Measurements from ENCODE around the gene GLYATL1B. TPM values are rescaled to one million over a fixed set of nuclear protein-coding genes. Genes with fewer than 3 reads are reported as not detected.
"Not testable (repeated sequence)": the region's sequence is repeated elsewhere in the genome, so short reads cannot be mapped to it uniquely, and the experiment has no call there.

The GLYATL1B gene
- total RNA-seq, 2 donors from 2014 or later: not detected

DNA sequence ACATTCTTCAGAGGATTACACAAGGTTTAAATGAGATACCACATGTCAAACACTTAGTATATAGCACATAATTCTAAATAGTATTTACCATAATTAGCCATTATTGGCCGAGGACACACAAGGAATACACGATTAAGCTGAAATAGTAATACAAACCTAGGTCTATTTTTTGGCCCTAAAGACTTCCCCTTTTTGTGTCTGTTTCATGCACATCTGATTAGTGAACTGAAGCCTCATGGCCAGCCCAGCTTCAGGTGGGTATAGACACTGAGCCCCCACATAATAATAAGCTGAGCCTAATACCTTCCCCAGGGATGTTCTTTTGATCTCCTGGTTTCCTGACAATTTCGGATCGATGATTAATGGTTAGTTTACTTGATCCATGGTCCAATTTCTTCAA is 2.1 kb downstream of the GLYATL1B start:
- DNase-seq (no peak), ATAC-seq (no peak)
- intact Hi-C loops (cut with DNase I): no loop called here

DNA sequence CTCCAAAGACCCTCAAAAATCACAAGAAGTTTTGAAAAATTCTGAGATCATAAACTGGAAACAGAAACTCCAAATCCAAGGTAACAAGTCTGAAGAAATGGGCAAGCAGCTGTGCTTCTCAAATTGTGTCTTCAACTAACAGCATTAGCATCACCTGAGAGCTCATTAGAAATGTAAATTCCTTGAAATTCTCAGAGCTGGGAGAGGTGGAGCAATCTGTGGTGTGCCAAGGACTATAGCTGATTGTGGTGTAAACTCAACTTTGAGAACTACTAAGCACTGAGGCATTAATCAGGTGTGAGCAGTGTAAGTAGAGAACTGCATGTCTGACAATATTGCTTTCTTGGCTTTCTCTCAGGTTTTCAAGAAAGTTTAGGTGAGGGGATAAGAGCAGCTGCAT is 7.5 kb downstream of the GLYATL1B start:
- DNase-seq; ATAC-seq; intact Hi-C loops (cut with DNase I): not testable (repeated sequence)

DNA sequence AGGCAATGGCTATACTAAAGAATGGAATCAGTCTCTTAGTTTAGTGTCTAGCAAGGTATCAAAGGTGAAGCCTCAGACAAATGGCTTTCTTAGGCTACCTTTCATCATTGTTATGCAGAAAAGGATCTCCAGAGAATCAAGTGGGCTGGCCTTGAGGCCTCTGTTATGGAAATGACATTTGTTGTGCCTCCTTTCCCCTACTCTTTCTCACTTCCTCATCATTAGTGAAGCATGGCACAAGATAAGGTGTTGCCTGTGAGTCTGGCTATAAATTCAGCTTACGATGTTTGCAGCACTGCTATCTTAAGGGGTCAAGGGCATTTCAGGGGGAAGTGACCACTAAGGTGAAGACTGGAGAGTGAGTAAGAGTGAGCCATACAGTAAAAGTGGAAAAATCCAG is 9.1 kb downstream of the GLYATL1B start:
- ATAC-seq, DNase-seq: not testable (repeated sequence)
- intact Hi-C loops (cut with DNase I): loop anchor here in 1 of 2 donors (5.0 kb wide), 1 partner anchor 42 kb away; no protein-coding TSS in a partner anchor

DNA sequence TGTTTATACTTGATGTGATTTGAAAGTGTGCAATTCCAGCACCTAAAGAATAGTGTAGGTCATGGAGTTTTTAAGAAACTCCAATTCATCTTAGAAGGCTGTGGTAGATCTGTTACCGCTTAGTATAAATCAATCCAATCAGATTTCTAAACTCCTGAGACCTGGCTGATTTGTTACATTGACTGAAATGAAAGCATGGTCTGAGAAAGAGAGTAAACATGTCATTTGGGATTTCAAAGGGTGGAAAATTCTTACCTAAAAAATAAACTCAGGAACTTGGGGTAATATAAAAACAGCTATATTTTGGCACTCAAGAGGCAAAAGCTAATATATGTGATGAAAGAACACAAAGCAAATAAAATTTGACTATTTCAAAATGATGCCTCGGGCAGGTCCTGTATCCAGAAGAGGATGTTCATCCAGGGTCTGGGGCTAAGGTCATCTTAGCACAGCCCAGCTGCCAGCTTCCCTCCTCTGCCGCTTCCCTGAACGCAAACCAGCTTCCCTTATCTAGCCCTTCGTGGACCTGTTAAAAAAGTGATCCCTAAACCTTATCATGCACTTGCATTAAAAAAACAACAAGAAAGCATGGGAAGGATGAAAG is 10.0 kb downstream of the GLYATL1B start:
- DNase-seq, ATAC-seq: not testable (repeated sequence)
- intact Hi-C loops (cut with DNase I): loop anchor here in 1 of 2 donors (2.0 to 5.0 kb wide), 2 partner anchors 41 to 63 kb away; no protein-coding TSS in a partner anchor

DNA sequence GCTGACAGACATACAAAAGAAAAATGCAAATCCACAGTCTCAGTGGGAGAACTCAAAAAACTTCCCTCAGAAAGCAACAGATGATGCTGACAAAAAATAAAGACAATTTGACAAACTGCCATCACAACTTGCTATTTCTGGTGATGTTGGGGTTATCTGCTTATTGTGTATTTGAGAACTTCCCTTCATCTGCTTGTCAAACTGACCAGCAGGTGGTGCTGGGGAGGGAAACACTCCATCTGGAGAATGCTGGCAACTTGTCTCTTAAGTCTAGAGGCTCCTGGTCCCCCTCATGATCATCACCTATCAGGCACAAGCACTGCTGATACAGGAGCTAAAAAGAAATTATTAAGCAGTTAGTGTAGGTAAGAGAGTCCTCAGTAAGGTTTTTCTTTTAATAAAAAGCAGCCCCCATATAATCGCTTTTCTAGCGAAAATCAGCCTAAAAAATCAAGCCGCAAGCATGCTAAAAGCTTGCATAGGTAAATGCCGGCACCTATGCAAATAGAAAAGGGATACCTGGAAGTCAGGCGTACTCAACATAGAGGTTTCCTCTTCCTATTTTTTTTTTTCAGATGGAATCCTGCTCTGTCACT is 11.1 kb downstream of the GLYATL1B start:
- ATAC-seq (no peak), DNase-seq (peak; percentile 70)
- intact Hi-C loops (cut with DNase I): loop anchor here in 1 of 2 donors (2.0 to 5.0 kb wide), 2 partner anchors 40 to 62 kb away; no protein-coding TSS in a partner anchor

DNA sequence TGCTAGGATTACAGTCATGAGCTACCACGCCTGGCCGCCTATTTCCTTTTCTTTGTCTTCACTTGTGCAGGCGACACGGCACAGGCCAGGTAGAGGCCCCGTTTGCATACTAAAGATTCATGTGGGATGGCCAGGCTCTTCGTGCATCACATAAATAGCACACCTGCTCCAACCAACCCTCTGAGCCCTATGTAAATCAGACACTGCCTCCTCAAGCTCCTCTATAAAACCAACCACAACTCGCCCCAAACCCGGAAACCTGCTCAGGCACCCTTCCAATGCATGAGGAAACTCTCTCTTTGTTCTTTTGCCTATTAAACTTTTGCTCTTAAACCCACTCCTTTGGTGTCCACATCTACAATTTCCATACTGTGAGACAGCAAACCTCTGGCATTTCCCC is 11.8 kb downstream of the GLYATL1B start:
- intact Hi-C loops (cut with DNase I): loop anchor here in 1 of 2 donors (2.0 to 5.0 kb wide), 2 partner anchors 39 to 61 kb away; no protein-coding TSS in a partner anchor
- not testable (repeated sequence) for DNase-seq, ATAC-seq

DNA sequence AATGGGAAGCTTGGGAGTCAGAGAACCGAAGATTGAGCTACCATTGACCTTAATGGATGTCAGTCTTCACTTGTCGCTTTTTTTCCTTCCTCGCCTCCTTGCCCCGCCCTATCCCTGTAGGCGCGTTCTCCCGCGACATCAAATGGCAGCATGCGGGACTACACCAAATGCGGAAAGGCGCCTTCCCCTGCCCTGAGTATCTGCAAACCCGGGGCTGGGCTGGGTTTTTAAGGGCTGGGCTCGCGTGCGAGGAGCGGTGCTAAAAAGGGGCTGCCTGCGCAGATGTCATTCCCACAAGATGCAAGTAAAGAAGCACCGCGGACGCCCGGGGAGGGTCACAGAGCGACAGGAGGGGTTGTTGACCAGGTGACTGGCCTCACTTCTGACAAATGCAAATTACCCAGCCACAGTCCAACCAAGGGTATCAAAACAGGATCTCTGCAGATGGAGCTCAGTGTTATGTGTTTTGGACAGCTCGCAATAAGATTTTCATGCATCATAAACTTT is 16.2 kb downstream of the GLYATL1B start:
- intact Hi-C loops (cut with DNase I): no loop called here
- peak in 1 of 2 donors; percentile 12 for ATAC-seq

DNA sequence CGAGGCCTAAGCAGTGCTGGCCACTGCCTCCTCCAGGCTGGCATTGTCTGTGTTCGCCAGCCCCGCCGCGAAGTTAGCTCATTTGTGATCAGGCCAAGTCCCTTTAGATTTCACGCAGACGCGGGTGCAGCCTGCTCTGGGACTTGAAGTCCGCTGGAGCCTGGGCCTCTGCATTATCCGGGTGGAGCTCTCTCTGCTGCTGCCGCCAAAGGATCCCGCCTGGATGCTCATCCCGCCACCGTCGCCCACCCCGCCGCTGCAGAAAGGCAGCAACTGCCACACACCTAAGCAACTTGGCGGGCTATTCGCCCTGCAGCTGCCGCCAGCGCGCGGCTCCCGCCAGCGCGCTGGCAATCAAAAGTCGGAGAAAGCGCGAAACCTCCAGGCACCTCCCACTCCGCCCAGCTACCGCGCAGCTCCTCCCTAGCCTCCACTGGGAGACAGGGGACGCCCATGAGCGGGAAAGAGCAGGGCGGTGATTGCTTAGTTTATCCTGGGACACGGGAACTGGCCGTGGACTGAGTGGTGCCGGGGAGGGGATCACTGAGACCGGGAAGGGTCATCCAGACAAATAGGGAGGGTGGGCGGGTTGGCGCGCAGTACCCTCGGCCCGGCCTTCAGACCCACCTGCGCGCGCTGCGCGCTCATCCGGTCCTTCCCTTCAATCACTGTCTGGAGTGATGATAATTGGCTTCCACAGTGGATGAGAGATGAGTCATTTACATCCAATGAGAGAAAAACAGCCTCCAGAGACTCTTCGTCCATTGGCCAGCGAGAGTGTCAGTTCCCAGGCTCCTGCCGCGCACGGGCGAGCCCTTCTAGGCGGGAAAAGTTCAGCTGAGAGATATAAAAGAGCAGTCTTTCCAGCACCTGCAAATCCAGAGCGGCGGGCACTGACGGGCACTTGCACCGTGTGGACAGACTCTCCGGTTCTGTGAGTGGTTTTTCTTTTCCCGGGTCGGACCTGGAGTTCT is 20.5 kb downstream of the GLYATL1B start, which contains the start of gene FAM111B:
Gene FAM111B, plus strand, starts transcription at position 875 of the 974 bp plus-strand sequence. CDS start 2,389 bp downstream, outside the sequence.
- ATAC-seq (peak; percentile 97 to 99), DNase-seq (peak; percentile 88)
- intact Hi-C loops (cut with DNase I): no loop called here

More for the DNA sequence above, 16.2 kb downstream of the GLYATL1B start:
- peak; percentile 50 for DNase-seq

DNA sequence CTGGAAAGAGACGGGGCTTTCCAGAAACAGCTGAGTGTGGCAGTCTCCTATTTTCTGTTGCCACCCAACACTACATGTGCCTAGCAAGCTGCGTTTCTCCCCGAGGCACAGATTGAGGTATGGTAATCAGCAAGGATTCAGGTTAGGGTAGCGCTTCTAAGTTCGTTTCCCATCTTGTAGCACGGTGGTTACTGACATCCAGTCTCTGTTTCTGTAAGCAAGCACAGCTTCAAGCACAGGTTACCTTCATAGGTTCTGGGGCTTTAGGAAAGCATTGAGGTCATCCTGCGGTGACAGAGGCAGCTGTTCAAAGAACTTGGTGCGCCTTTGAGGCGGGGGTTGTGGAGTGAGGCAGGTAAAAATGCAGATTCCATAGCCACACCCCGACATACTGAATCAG is 21.6 kb downstream of the GLYATL1B start:
- ATAC-seq; DNase-seq; intact Hi-C loops (cut with DNase I): not testable (repeated sequence)

DNA sequence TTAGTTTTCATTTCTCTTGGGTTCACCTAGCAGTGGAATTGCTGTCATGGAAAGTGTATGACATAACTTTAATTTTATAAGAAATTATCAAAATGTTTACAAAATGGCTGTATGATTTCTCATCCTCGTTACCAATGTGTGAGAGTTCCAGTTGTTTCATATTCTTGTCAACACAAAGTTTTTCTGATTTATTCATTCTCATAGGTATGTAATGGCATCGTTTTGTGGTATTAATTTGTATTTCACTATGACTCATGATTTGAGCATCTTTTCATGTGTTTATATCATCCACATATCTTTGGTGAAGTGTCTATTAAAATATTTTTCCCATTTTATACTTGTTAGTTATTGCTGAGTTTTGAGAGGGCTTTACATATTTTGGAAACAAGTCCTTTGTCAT is 26.4 kb downstream of the GLYATL1B start:
- intact Hi-C loops (cut with DNase I): no loop called here
- DNase-seq: no peak
- ATAC-seq: no peak

DNA sequence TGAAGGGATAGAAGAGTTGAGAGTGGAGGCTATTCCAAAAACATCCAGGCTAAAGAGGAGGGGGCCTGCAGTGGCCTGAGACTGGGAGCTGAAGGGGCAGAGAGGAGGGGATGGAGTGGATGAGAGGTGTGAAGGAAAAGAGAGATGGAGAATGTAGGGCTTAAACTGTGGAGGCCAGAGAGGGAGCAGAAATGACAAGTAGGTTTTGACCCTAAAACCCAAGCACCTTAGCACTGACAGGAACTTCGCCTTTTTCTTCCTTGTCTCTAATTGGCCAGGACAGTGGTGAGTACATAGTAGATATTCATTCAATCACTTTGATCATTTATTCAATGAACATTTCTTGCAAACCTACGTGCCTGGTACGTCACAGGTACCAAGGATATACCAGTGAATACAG is 28.2 kb downstream of the GLYATL1B start:
- DNase-seq (no peak), ATAC-seq (no peak)
- intact Hi-C loops (cut with DNase I): no loop called here

DNA sequence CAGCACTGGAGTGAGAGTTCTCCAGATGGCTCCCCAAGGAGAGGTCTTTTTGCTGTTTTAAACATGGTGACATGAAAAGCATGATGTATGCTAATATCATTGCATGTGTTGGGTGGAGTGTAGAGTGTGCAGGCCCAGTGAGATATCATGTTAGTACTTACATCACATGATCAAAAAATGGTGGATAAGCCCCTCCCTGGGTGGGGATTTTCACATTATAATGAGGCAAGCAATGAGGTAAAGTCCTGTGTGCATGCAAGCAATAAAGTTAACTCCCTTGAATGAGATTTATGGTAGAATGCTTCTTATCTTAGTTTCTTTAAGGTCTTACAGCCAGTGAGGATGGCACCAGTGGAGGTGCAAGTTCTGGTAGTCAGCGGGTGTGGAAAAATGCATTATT is 29.4 kb downstream of the GLYATL1B start:
- DNase-seq (no peak), ATAC-seq (no peak)
- intact Hi-C loops (cut with DNase I): no loop called here

DNA sequence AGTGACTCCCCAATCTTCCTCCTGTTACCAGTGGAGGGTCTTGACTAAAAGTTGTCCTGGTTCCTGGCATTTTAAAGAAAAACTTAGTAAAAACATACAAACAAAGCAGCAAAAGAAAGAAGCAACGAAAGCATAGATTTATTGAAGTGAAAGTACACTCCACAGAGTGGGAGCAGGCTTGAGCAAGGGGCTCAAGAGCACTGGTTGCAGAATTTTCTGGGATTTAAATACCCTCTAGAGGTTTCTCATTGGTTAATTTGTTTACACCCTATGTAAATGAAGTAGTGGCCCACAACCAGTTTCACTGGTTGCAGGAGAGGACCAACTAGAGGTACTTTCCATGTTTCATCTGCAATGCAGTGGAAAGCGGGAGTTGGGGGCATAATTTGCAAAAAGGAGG is 31.7 kb downstream of the GLYATL1B start:
- DNase-seq: no peak
- intact Hi-C loops (cut with DNase I): no loop called here
- ATAC-seq: no peak

DNA sequence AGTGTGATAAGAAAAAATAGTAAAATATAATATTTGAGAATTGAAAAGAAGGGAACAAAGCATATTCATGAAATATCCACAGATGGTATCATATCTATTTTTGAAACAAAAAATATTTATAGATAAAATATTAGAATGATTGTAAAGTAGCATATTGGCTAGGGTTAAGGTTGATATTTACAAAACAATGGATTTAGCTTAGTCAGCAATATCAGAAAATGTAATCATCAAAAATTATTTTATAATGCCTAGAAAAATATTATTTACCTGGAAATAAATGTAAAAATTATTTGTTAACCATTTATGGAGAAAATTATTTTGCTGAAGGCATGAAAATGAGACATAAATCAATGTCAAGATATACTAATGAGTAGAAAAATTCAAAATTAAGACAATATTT is 33.7 kb downstream of the GLYATL1B start:
- ATAC-seq (no peak), DNase-seq (no peak)
- intact Hi-C loops (cut with DNase I): no loop called here

DNA sequence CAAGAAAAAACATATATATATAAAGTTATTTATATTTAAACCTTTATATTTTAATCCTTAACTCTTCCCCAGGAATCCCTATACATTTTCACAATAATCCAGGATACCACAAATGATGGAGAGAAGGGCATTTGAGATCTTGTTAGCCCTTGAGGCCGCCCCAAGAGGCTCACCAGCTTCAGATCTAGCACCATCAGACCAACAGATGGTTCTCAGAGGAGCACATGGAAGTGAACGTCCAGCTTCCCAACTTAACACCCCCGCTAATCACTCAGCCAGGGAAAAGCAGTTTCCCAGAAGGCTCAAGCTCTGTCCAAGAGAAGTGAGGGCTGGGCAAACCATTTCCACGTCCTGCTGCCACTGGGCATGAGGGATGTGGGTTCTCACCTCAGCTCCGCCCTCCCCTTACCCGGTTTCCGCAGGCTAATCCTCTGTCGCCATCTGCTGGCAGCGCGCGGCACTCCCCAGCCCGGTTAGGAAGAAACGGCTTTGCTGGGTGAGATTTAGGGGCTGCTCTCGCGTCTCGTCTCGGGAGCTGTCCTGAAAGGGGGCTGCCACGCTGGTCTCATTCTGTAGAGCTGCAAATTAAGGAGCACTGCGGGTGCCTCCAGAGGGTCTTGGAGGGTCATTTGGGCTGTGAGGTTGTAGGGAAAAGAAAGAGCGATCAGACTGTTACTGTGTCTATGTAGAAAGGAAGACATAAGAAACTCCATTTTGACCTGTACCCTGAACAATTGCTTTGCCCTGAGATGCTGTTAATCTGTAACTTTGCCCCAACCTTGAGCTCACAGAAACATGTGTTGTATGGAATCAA is 49.7 kb downstream of the GLYATL1B start:
- intact Hi-C loops (cut with DNase I): loop anchor here in 1 of 2 donors (5.0 to 10.0 kb wide), 2 partner anchors 39 to 461 kb away; no protein-coding TSS in a partner anchor
- peak; percentile 97 to 98 for ATAC-seq
- peak; percentile 84 for DNase-seq

DNA sequence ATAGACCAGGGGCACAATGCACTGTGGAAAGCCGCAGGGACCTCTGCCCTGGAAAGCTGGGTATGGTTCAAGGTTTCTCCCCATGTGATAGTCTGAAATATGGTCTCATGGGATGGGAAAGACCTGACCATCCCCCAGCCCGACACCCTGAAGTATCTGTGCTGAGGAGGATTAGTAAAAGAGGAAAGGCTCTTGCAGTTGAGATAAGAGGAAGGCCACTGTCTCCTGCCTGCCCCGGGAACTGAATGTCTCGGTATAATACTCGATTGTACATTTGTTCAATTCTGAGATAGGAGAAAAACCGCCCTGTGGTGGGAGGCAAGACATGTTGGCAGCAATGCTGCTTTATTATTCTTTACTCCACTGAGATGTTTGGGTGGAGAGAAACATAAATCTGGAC is 50.4 kb downstream of the GLYATL1B start:
- intact Hi-C loops (cut with DNase I): loop anchor here in 1 of 2 donors (5.0 to 10.0 kb wide), 2 partner anchors 39 to 462 kb away; no protein-coding TSS in a partner anchor
- DNase-seq, ATAC-seq: not testable (repeated sequence)

DNA sequence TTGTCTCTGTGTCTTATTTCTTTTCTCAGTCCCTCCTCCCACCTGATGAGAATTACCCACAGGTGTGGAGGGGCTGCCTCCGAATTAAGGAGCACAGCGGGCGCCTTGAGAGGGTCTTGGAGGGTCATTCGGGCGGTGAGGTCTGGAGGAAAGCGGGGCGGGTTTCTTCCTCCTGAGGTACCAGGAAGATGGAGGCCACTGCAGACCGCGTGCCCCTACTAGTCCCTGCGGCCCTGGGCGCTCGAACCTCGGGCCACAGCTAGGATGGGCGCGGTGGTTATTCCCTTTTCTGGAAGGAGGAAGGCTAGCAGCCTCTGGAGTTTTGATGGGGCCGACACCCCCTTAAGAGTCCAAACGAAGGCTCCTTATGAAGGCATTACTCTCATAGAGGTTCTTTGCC is 51.1 kb downstream of the GLYATL1B start:
- ATAC-seq (no peak), DNase-seq (no peak)

DNA sequence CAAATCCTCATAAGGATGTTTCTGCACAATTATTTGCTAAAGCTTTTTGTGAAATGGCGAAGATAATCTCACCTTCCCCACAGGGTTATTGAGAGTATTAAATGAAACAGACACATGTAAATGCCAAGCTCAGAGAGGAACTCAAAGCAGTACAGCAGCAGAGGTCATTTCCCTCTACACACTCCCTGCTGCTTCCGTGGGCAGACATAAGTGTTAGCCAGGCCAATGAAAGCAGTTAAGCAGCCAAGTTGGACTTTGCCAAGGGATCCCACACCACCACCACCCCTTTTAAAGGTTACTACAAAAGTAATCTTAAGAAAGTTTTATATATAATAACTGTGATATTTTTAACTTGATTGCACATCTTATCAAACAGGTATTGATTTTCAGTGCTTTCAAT is 52.5 kb downstream of the GLYATL1B start:
- DNase-seq (no peak), ATAC-seq (no peak)
- intact Hi-C loops (cut with DNase I): loop anchor here in 1 of 2 donors (5.0 to 10.0 kb wide), 2 partner anchors 41 to 464 kb away; no protein-coding TSS in a partner anchor

More for the DNA sequence above, 51.1 kb downstream of the GLYATL1B start:
- intact Hi-C loops (cut with DNase I): loop anchor here in 1 of 2 donors (5.0 to 10.0 kb wide), 2 partner anchors 40 to 462 kb away; no protein-coding TSS in a partner anchor

Data from left cardiac atrium (tissue), 4 donors.